GM21717 (cell line): ENCODE data around the gene SAP30.

Source experiments
- ATAC-seq: cut with Tn5 transposase; IDR thresholded peaks from one replicate; pipeline ENCODE4 v1.9.1; 2021; ENCODE audit warnings: mild to moderate bottlenecking, moderate library complexity; ENCODE audit not compliant: unreplicated experiment

Gene SAP30

DNA sequence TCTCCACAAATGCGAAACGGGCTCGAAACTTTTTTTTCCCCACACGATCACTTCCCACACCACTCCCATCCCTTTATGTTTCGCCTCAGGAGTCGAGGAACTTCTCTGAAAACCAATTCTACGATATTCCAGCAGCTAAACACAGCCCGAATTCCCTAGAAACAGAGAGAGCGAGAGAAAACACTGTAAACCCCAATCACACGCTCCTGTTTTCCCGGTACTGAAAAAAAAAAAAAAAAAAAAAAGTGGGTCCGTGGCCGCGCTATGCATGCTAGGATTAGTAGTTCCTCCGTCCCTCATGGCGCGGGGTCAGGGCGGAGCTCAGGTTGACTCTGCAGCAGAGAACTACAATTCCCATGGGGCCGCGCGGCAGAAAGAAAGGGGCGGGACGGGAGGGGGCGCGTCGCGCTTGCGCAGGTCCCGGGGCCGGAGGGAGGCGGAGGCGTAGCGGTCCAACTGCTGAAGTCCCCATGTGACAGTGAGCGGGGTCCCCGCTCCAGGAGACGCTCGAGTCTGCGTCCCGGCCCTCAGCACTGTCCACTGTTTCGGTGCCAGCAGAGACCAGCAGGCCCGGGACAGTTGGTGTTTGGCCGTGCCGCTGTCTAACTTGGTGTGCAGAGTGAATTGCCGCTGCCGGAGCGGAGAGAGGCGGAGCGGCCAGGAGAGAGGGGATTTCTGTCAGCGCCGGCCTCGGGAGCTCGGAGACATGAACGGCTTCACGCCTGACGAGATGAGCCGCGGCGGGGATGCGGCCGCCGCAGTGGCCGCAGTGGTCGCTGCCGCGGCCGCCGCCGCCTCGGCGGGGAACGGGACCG, at the start of gene SAP30:
Gene SAP30, plus strand, starts transcription at position 478 of the 815 bp plus-strand sequence. Its CDS starts 229 bp downstream, at position 707.
- ATAC-seq: peak; percentile 74

DNA sequence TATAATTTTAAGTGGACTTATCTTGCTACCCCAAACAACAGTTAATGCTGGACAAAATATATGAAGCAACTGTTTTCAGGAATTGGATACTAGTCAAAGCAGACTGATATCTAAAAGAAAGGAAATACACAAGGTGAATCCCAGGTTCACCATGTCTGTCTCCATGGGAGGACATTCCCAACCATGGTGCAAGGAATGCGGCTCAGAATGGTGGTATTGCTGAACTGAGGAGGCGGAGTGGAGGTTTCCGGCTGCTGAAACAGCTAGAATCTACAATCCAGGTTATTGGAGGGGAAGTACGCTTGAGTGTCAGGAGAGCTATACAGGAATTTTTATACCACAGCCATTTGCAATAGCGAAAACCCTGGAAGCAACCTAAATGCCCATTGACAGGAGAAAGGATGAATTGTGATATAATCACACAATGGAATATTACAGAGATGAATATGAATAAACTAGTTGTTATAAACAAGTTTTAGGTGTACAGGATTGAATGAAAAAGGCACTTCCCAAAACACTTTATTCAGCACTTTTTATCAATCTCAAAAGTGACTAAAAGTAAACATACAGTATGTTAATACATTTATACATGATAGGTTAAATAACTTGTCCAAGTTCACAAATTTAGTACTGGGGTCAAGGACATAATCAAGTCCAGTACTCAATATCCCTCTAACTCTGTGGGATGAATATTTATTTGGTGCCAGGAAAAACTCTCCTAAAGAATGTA, 45.6 kb upstream of the SAP30 start:
- ATAC-seq: no peak

DNA sequence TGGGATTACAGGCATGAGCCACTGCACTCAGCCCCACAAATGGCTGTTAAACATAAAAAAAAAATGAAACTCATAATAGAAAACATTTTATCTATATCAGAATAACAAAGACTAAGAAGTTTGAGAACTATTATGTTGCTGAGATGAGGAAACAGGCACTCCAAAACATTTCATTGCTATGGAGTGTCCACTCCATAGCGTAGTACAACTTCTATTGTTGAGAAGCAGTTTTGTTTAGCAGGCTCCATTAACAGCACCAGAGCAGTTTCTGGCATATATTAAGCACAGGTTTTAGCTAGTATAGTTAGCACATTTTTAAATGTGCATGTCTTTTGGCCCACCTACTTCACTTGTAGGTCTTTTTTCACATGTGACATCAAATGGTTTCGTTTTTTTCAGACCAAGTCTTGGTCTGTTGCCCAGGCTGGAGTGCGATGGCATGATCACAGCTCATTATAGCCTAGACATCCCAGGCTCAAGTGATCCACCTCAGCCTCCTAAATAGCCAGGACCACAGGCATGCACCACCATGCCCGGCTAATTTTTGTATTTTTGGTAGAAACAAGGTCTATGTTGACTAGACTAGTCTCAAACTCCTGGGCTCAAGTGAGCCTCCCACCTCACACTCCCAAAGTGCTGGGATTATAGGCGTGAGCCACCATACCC, 42.4 kb upstream of the SAP30 start:
- no peak for ATAC-seq

DNA sequence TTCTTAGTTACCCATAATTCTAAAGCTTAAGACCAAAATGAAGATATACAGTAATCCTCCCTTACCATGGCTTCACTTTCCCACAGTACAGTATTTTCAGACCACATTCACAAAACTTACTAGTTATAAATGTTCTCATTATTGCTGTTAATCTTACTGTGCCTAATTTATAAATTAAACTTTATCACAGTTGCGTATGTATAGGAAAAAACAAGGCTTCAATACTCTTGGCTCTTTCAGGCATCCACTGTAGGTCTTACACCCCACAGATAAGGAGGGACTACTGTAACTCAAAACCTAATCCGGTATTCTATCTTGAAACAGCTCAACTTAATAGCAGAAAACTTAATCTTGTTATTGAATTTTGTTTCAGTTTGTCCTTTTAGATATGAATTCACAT, 40.2 kb upstream of the SAP30 start:
- no peak for ATAC-seq

DNA sequence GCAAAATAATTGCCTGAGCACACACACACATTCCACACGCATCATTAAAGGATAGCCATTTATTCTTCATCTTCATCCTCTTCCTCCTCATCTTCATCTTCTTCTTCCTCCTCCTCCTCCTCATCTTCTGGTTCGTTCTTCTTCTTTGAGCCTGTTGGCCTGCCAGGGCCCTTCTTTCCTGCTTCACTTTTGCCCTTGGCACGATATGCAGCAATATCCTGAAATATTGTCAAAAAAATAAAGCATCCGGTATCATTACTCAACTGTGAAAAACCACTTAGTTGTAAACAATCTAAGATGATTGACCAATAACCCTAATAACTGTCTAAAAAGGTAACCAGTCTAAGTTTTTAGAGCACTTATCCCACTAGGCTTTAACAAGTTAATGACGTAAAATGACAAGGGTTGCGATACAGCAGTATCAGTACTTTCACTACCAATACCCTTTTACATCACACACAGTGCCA, 38.7 kb upstream of the SAP30 start:
- no peak for ATAC-seq

- ATAC-seq: no peak
Measured at GRCh38 chr4:173332963-173333657, 37.6 kb upstream of the SAP30 start.

DNA sequence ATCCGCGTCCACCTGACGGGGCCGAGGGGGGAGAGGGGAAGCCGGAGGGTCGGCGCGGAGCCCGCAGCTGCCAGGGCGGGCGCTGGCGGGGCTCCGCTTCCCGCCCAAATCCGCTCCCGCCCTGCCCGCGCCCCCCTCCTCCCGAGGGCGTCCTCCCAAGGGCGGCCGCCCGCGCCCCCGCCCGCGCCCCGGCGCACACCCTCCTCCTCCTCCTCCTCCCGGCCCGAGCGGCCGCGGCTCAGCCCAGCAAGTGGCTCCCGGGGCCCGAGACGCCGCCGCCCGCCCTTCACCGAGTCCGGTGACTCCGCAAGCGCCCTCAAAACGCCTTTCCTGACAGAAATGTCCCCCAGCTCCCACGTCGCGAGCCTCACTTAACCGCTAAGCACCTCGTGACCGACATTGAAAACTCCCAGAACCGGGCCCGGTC, 37.1 kb upstream of the SAP30 start:
- peak; percentile 3 for ATAC-seq

DNA sequence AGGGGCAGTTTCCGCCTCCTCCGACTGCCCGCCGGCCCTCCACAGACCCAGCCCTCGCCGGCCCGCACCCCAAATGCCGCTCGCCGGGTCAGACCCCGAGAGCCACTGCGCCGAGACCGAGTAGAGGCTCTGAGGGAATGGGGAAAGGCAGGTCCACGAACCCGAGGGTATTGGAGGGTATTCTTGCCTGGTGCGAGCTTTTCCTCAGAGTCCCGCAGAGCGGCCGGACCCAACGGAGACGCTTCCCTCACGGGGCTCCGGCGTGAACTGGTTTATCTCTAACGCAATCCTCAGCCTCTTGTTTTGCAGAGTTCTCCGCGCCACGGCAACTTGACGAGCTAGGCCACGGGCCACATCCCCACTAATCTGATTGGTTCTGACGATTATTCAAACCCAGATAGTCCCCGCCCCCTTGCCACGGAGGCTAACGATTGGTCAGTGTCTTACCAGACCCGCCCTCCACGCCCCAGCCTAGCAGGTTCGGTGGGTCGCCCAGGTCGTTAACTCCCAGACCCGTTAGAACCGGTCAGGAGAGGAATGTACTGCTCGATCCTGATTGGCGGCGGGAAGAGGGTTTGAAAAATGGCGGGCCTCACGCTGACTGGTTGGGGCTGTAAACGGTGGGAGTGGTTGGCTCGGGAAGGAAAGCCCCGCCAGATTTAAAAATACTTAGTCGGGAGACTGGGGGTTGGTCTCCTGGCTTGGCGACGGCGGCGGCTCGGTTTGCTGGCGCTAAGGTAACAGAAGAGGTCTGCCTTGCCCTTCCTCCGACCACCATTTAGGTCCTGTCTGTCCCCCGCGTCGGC, 36.5 kb upstream of the SAP30 start, which contains the start of gene HMGB2:
Gene HMGB2, minus strand, starts transcription at position 274 of the 806 bp plus-strand sequence. CDS start 709 bp downstream, outside the sequence.
- ATAC-seq: peak; percentile 95

GRCh38 chr4:173334891-173335752, 35.6 kb upstream of the SAP30 start:
- peak; percentile 42 for ATAC-seq

- ATAC-seq: no peak
Measured at GRCh38 chr4:173337463-173337862, 33.3 kb upstream of the SAP30 start.

DNA sequence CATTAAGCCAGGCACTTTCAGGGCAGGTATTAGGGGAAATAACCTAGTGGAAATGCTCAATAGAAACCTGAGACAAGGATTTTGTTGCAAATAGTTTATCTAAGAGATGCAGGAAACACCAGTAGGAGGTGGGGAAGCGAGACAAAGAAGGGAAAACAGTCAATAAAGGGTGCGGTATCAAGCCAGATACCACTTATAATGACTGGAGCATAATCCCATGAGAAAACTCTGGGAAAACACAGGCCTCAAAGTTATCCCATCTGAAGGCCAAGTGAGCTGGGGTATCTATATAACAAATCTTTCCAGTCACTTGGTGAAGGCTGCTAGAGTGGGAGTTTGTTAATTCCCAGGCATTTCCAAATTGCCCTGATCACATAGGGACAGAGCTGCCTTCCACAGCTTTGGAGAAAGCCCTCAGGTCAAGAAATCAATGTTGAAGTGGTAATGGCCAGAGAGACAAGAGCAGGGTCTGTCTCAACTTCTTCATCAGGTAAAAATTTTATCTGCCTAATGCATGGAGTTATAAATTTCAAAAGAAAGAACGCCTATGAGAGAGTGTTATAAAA, 26.8 kb upstream of the SAP30 start:
- no peak for ATAC-seq

- ATAC-seq: no peak
Measured at GRCh38 chr4:173345648-173346047, 25.1 kb upstream of the SAP30 start.

DNA sequence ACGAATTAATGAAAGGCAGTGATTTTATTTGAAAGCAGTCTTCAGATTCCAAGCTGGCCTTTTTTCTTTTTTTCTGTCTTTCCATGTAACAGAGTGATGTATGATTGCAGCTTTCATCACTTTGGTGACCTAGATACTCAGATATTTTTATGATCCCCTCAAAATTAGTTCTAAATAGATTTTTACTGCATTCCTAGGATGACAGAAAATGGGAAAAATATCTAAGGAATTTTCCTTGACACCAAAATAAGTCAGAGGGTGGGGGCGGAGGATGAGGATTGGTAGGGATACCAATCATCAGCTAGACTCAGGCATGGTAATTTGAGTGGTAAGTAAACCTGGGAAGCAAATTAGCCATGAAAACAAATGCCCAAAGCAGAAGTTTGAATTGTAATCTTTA, 24.7 kb upstream of the SAP30 start:
- no peak for ATAC-seq

DNA sequence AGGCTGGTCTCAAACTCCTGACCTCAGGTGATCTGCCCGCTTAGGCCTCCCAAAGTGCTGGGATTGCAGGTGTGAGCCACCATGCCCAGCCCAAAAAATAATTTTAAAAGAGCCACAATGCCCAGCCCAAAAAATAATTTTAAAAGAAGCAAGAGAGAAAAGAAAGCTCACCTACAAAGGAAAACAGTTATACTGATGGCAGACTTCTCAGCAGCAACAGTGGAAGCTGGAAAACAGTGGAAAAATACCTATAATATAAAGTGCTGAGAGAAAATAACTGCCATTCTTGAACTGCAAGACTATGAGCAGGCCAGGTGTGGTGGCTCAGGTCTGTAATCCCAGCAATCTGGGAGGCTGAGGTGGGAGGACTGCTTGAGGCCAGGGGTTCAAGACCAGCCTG, 23.3 kb upstream of the SAP30 start:
- ATAC-seq: no peak

DNA sequence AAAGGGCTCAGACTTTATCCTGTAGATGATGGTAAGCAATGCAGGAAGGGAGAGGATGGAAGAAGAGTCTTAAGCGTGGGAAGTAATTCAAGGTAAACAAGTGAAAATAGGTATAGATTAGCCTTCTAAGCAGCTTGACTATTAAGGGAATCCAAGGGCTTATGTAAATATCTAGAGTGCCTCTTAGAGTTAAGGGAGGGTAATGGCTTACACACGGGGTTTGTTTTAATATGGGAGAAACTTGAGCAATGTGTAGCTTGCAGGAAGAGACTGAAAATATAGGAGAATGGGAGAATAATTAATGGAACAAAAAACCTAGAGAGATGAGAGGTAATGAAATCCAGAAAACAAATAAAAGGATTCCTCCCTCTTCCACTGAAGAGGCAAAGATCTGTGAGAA, 12.8 kb upstream of the SAP30 start:
- no peak for ATAC-seq

DNA sequence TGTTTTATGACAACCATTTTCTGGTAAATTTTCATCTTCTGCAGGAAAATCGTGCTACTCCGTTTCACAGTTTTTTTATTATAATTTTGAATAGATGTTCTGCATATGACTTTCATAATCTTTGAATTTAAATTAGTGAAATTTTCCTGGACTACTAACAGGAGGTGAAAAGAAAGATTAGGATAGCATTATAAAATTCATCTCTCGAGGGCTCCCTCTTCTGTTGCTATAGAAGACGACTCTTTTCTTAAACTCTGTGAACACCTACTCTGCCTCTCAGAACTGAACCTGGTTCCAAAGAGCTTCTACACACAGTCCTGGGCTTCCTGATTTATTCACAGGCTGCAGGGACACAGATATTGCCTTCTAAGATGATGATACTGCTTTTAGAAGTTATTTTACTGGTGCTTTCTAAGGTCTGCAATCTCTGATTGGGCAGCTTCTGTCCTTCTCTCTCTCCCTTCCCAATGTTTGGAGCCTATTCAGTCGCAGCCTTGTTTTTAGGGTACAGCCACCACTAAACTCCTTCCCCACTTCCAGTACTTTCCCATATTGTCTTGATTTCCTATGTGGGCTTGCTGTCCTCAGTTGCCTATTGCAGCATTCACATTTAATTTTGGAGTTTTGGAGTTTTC, 10.1 kb upstream of the SAP30 start:
- ATAC-seq: no peak

DNA sequence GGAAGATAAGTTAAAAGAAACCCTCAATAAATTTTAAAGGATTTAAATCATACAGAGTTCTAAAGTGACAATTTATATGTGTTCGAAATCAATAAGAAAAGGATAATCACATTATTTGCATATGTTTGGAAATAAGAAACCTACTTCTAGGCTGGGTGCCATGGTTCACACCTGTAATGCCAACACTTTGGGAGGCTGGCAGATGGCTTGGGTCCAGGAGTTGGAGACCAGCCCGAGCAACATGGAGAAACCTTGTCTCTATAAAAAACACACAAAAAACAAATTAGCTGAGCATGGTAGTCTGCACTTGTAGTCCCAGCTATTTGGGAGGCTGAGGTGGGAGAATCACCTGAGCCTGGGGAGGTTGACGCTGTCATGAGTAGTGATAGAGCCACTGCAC, 8.1 kb upstream of the SAP30 start:
- no peak for ATAC-seq

GRCh38 chr4:173365359-173365996, 5.3 kb upstream of the SAP30 start:
- no peak for ATAC-seq
